H9 (cell line): ENCODE measurements around the gene PAX6. TPM values are rescaled to one million over a fixed set of nuclear protein-coding genes. Genes with fewer than 3 reads are reported as not detected.

ENCODE experiments used
- DNase-seq: peaks from one replicate; pipeline ENCODE4 v3.0.0-alpha.2; 2017
- H2AFZ ChIP-seq: one replicate; pipeline ENCODE4 v1.6.1; 2013; ENCODE audit warnings: mild to moderate bottlenecking, low read length, control low read depth, moderate library complexity
- H2AK5ac ChIP-seq: 2 replicates; pipeline ENCODE4 v1.6.1; 2013; ENCODE audit warnings: low read length, control low read depth, mixed read lengths; ENCODE audit not compliant: insufficient read length
- H2BK120ac ChIP-seq: one replicate; pipeline ENCODE4 v1.6.1; 2013; ENCODE audit warnings: low read depth, mild to moderate bottlenecking, low read length, control low read depth, inconsistent platforms; ENCODE audit not compliant: poor library complexity, severe bottlenecking
- H2BK12ac ChIP-seq: 2 replicates; pipeline ENCODE4 v1.6.1; 2013; ENCODE audit warnings: low read length, control low read depth, mixed read lengths, low read depth; ENCODE audit not compliant: insufficient read length
- H2BK15ac ChIP-seq: 2 replicates; pipeline ENCODE4 v1.6.1; 2013; ENCODE audit warnings: low read depth, low read length, control low read depth
- H2BK20ac ChIP-seq: one replicate; pipeline ENCODE4 v1.6.1; 2013; ENCODE audit warnings: low read depth, mild to moderate bottlenecking, low read length, control low read depth, inconsistent platforms; ENCODE audit not compliant: poor library complexity, severe bottlenecking
- H2BK5ac ChIP-seq: 2 replicates; pipeline ENCODE4 v1.6.1; 2013; ENCODE audit warnings: low read length, control low read depth, mixed read lengths; ENCODE audit not compliant: insufficient read length
- H3K14ac ChIP-seq: 2 replicates; pipeline ENCODE4 v1.6.1; 2013; ENCODE audit warnings: low read length, control low read depth; ENCODE audit not compliant: insufficient read depth
- H3K18ac ChIP-seq: 2 replicates; pipeline ENCODE4 v1.6.1; 2013; ENCODE audit warnings: low read depth, mild to moderate bottlenecking, mixed read lengths, low read length, control low read depth; ENCODE audit not compliant: insufficient read length
- H3K23ac ChIP-seq: 2 replicates; pipeline ENCODE4 v1.6.1; 2013; ENCODE audit warnings: low read length, control low read depth, mixed read lengths, low read depth; ENCODE audit not compliant: insufficient read length
- H3K23me2 ChIP-seq: 2 replicates; pipeline ENCODE4 v1.6.1; 2013; ENCODE audit warnings: low read depth, mild to moderate bottlenecking, mixed read lengths, low read length, control low read depth; ENCODE audit not compliant: insufficient read length, poor library complexity, severe bottlenecking
- H3K27ac ChIP-seq: 2 replicates; pipeline ENCODE4 v1.5.1; 2013; ENCODE audit warnings: low read length, control low read depth, mixed read lengths, low read depth; ENCODE audit not compliant: insufficient read length
- H3K27me3 ChIP-seq: 2 replicates; pipeline ENCODE4 v1.6.1; 2013; ENCODE audit warnings: low read length, control low read depth, inconsistent platforms; ENCODE audit not compliant: insufficient read depth
- H3K4ac ChIP-seq: 2 replicates; pipeline ENCODE4 v1.6.1; 2013; ENCODE audit warnings: low read depth, mild to moderate bottlenecking, control low read depth, inconsistent platforms, low read length, moderate library complexity
- H3K4me1 ChIP-seq: 2 replicates; pipeline ENCODE4 v1.6.1; 2013; ENCODE audit warnings: low read length, control low read depth, inconsistent platforms; ENCODE audit not compliant: insufficient read depth
- H3K4me2 ChIP-seq: 2 replicates; pipeline ENCODE4 v1.6.1; 2013; ENCODE audit warnings: low read length, control low read depth, mixed read lengths; ENCODE audit not compliant: insufficient read length, insufficient read depth
- H3K56ac ChIP-seq: 2 replicates; pipeline ENCODE4 v1.6.1; 2013; ENCODE audit warnings: low read depth, mild to moderate bottlenecking, mixed read lengths, low read length, control low read depth; ENCODE audit not compliant: insufficient read length
- H3K79me1 ChIP-seq: 2 replicates; pipeline ENCODE4 v1.6.1; 2013; ENCODE audit warnings: low read depth, mild to moderate bottlenecking, moderate library complexity, low read length, control low read depth, inconsistent platforms; ENCODE audit not compliant: insufficient read depth, poor library complexity, severe bottlenecking
- H3K79me2 ChIP-seq: 2 replicates; pipeline ENCODE4 v1.6.1; 2013; ENCODE audit warnings: low read length, control low read depth, inconsistent platforms; ENCODE audit not compliant: insufficient read depth
- H3K9ac ChIP-seq: 2 replicates; pipeline ENCODE4 v1.6.1; 2013; ENCODE audit warnings: low read length, control low read depth, mixed read lengths; ENCODE audit not compliant: insufficient read length; ENCODE audit errors: extremely low read depth
- H3K9me3 ChIP-seq: one replicate; pipeline ENCODE4 v1.6.1; 2013; ENCODE audit warnings: low read depth, low read length, inconsistent platforms; ENCODE audit not compliant: control insufficient read depth
- H3T11ph ChIP-seq: one replicate; pipeline ENCODE4 v1.6.1; 2013; ENCODE audit warnings: mild to moderate bottlenecking, low read length, control low read depth, inconsistent platforms
- H4K20me1 ChIP-seq: one replicate; pipeline ENCODE4 v1.6.1; 2013; ENCODE audit not compliant: control insufficient read depth, insufficient read length, insufficient read depth
- H4K5ac ChIP-seq: 2 replicates; pipeline ENCODE4 v1.6.1; 2013; ENCODE audit warnings: low read depth, mild to moderate bottlenecking, mixed read lengths, low read length, control low read depth; ENCODE audit not compliant: insufficient read length
- H4K8ac ChIP-seq: replicated peaks from 2 replicates; pipeline ENCODE4 v1.6.1; 2013; ENCODE audit warnings: low read length, control low read depth, mixed read lengths, low read depth; ENCODE audit not compliant: insufficient read length
- H4K91ac ChIP-seq: 2 replicates; pipeline ENCODE4 v1.6.1; 2013; ENCODE audit warnings: low read depth, mild to moderate bottlenecking, moderate library complexity, mixed read lengths, low read length, control low read depth; ENCODE audit not compliant: insufficient read length
- H3K27ac Mint-ChIP-seq, 3 experiments: 2 replicates in 2 of 3; 3 replicates in 1 of 3; pipeline ENCODE4 v1.8.0; 2020 to 2021; ENCODE audit warnings: mixed read lengths in 3 of 3, mild to moderate bottlenecking in 1 of 3, moderate library complexity in 1 of 3
- H3K27me3 Mint-ChIP-seq: 2 replicates; pipeline ENCODE4 v1.8.0; 2021; ENCODE audit warnings: low read depth, mild to moderate bottlenecking, moderate library complexity, mixed read lengths
- H3K36me3 Mint-ChIP-seq, 3 experiments: 2 replicates in 2 of 3; 3 replicates in 1 of 3; pipeline ENCODE4 v1.8.0; 2020 to 2021; ENCODE audit warnings: low read depth in 3 of 3, mixed read lengths in 3 of 3; ENCODE audit not compliant: insufficient read depth in 1 of 3
- H3K4me1 Mint-ChIP-seq, 2 experiments: 2 replicates each; pipeline ENCODE4 v1.8.0; 2020; ENCODE audit warnings: mixed read lengths in 2 of 2
- H3K4me3 Mint-ChIP-seq, 2 experiments: 2 replicates in 1 of 2; 3 replicates in 1 of 2; pipeline ENCODE4 v1.8.0; 2020 to 2021; ENCODE audit warnings: mild to moderate bottlenecking in 2 of 2, mixed read lengths in 2 of 2, moderate library complexity in 1 of 2
- H3K9me3 Mint-ChIP-seq, 2 experiments: 2 replicates in 1 of 2; 3 replicates in 1 of 2; pipeline ENCODE4 v1.8.0; 2020; ENCODE audit warnings: mild to moderate bottlenecking in 2 of 2, mixed read lengths in 2 of 2, moderate library complexity in 1 of 2
- CTCF ChIP-seq: fragments of 200-600 bp; sonication (generic); conservative IDR thresholded peaks from 3 replicates; pipeline ENCODE4 v1.8.0; 2021; ENCODE audit warnings: antibody characterized with exemption, mild to moderate bottlenecking
- total RNA-seq: library from RNA; stranded (reverse); gene quantifications from 2 replicates; pipeline ENCODE4 v1.2.1, GENCODE V29; 2021

PAX6 gene
- total RNA-seq, 1 experiment from 2014 or later: not detected

- H3K27ac Mint-ChIP-seq: no peak overlapping the region
- no peak overlapping the region for H3K4ac ChIP-seq
- no peak overlapping the region for H2BK120ac ChIP-seq
- DNase-seq: no peak
- H3K14ac ChIP-seq: no peak overlapping the region
- no peak overlapping the region for H4K8ac ChIP-seq
- no peaks in the 10 kb centered on the region for H3K79me2 ChIP-seq
- no peak overlapping the region for H2BK20ac ChIP-seq
- H3K9me3 Mint-ChIP-seq: peaks cover 8 to 12% of the 10 kb centered on the region in 2 experiments
- no peaks in the 10 kb centered on the region for H3K9me3 ChIP-seq
- H3K4me3 Mint-ChIP-seq: no peak overlapping the region; a peak in 1 of 5 replicates
- no peaks in the 10 kb centered on the region; the same call in 1 of the 2 replicates for H3K27me3 ChIP-seq
- H3K56ac ChIP-seq: no peak overlapping the region
- H4K91ac ChIP-seq: no peak overlapping the region
- no peak overlapping the region for H4K5ac ChIP-seq
- H3K27ac ChIP-seq: no peak overlapping the region
- H3K18ac ChIP-seq: no peak overlapping the region
- H3K9ac ChIP-seq: no peak overlapping the region
- no peak overlapping the region for H2BK12ac ChIP-seq
- TF ChIP-seq CTCF: no peak
- H3K23me2 ChIP-seq: no peaks in the 10 kb centered on the region
- H3K4me2 ChIP-seq: no peak overlapping the region
- H3K27me3 Mint-ChIP-seq: peaks cover 13% of the 10 kb centered on the region
- 0 out of 2 replicates have a peak, but pooled peaks cover 3% of the 10 kb centered on the region for H3K4me1 ChIP-seq
- no peaks in the 10 kb centered on the region for H3K79me1 ChIP-seq
- no peaks in the 10 kb centered on the region for H4K20me1 ChIP-seq
- H2BK5ac ChIP-seq: no peak overlapping the region
- H3K4me1 Mint-ChIP-seq: peaks cover 28 to 45% of the 10 kb centered on the region in 2 experiments
- H3K36me3 Mint-ChIP-seq: peaks cover 0 to 12% (median 12%) of the 10 kb centered on the region in 3 experiments; a peak in 5 of 7 replicates
- H2AFZ ChIP-seq: no peak overlapping the region
- H2AK5ac ChIP-seq: no peak overlapping the region
- H3T11ph ChIP-seq: no peak overlapping the region
- H3K23ac ChIP-seq: no peak overlapping the region
- no peak overlapping the region for H2BK15ac ChIP-seq
Observed at GRCh38 chr11:31860391-31860790, 49.3 kb upstream of the PAX6 start.
